HG03175 (cell line): Measurements from ENCODE around the gene MRPL41.
"Not testable (repeated sequence)": the region's sequence is repeated elsewhere in the genome, so short reads cannot be mapped to it uniquely, and the experiment has no call there.

Experiments used
- ATAC-seq: cut with Tn5 transposase; IDR thresholded peaks from one replicate; pipeline ENCODE4 v1.9.1; 2021; ENCODE audit warnings: mild to moderate bottlenecking, moderate library complexity; ENCODE audit not compliant: unreplicated experiment

Gene MRPL41

GRCh38 chr9:137550958-137551263, 768 bp upstream of the MRPL41 start:
- ATAC-seq, result not testable (repeated sequence)

GRCh38 chr9:137552022-137552768, 516 bp downstream of the MRPL41 start:
- peak; percentile 29 for ATAC-seq

GRCh38 chr9:137553654-137554053, 2.0 kb downstream of the MRPL41 start:
- ATAC-seq, result not testable (repeated sequence)

- no peak for ATAC-seq
These were observed 2.7 kb downstream of the MRPL41 start for GRCh38 chr9:137554349-137554748.

- ATAC-seq, result no peak
These were observed 3.5 kb downstream of the MRPL41 start for GRCh38 chr9:137555179-137555578.

- no peak for ATAC-seq
These were observed 4.6 kb downstream of the MRPL41 start for GRCh38 chr9:137556069-137556838.

- ATAC-seq, result no peak
These were observed 6.4 kb downstream of the MRPL41 start for GRCh38 chr9:137558127-137558526.

- ATAC-seq, result no peak
These were observed 12.5 kb downstream of the MRPL41 start for GRCh38 chr9:137564134-137564533.

DNA sequence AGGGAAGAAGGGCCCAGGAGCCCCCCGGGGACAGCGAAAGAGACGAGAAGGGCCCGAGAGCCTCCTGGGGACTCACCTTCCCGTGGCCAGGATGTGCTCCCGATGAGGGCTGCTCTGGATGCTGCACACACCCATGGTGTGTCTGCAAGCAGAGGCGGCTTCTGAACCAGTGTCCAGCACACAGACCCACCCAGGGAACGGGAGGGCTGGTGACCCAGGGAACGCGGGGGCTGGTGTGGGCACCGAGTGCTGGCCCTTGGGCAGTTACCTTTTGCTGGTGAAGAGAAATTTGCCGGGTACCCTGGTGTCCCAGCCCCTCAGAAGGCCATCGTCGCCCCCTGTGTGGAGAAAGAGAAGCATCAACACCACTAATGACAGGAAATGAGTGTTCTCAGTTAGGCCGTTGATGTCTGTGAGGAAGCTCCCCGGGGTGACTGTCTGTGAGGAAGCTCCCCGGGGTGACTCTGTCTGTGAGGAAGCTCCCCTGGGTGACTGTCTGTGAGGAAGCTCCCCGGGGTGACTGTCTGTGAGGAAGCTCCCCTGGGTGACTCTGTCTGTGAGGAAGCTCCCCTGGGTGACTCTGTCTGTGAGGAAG, 13.2 kb downstream of the MRPL41 start:
- no peak for ATAC-seq

GRCh38 chr9:137568445-137568844, 16.8 kb downstream of the MRPL41 start:
- not testable (repeated sequence) for ATAC-seq

DNA sequence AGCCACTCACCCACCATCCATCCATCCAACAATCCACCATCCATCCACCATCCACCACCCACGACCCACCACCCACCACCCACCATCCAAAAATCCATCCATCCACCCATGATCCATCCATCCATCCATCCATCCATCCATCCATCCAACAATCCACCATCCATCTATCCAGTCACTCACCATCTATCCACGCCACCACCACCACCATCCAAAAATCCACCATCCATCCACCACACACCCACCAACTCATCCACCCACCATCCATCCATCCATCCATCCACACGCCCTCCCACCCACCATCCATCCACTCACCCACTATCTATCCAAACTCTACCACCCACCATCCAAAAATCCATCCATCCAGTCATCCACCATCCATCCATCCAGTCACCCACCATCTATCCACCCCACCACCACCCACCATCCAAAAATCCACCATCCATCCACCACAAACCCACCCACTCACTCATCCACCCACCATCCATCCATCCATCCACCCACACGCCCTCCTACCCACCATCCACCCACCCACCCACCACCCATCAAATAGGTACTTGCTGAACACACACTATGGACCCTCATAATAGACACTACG, 18.0 kb downstream of the MRPL41 start:
- no peak for ATAC-seq

DNA sequence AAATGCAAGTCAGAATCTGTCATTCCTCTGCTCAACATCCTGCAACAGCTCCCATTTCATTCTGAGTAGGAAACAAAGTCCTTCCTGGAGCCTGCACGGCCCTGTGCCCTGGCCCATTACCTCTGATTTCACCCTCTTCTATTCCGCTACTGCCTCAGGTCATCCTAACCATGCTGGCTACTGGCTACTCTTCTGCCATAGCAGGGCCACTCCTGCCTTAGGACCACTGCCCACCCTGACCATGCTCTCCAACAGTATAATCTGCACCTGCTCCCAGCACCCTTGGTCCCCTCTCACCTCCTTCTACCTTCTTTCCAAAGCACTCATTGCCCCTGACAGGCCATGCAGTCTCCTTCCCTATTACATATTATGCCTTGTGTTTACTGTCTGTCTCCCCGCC, 18.9 kb downstream of the MRPL41 start:
- ATAC-seq, result no peak

GRCh38 chr9:137574192-137574591, 22.5 kb downstream of the MRPL41 start:
- ATAC-seq, result no peak

DNA sequence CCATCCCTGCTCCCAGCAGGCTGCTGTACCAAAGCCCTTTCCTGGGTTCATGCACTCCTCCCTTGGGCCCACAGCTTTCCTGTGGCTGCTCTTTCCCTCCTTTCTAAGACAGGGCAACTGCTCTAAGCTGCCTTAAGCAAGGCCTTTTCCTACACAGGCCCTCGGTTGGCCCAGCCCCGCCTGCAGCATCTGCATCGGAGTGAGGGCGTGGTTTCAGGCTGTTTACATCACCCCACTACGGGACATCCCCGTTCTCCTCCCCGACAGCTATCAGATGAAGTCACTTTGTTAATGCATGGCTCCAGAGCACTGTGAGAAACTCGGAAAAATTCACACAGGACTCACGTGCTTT, 23.7 kb downstream of the MRPL41 start:
- ATAC-seq, result no peak

DNA sequence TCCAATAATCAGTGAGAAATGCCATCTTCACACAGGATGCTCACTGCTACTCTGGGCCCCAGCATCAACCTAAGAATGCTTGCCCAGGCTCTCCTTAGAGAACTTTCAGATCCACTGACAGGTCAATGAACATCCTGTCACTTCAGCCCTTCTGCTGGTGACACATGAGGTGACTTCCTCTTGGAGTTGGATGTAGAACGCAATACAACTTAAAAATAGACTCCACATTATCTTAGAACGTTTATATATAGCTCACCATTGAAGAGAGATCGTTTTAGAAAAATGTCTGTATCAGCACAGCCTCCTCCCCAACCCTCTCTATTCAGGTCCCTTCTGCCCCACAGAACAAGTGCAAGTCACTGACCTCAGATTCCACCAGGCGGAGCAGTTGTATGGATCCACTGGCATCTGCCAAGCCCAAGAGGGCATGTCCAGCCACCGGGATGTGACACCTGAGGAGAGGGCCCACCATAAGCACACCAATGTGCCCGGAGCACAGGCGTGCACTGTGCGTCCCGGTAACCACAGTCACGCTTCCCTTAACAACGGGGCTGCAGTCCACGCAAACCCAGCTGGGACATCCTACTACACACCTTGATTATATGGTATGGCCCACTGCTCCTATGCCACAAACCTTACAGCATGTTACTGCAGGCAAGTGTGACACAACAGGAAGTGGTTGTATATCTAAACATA, 24.2 kb downstream of the MRPL41 start:
- ATAC-seq, result no peak

- ATAC-seq, result peak; percentile 96
These were observed 27.0 kb downstream of the MRPL41 start, which contains the start of gene DPH7 for GRCh38 chr9:137578518-137579258. Gene DPH7 (minus strand): TSS chr9:137578925. CDS start chr9:137578777, 148 bp downstream.

GRCh38 chr9:137579259-137579604, 27.6 kb downstream of the MRPL41 start:
- no peak for ATAC-seq

- ATAC-seq, result no peak
These were observed 28.7 kb downstream of the MRPL41 start for GRCh38 chr9:137580209-137580953.

GRCh38 chr9:137580954-137581322, 29.3 kb downstream of the MRPL41 start:
- ATAC-seq, result no peak
